SK-N-DZ (cell line): ENCODE measurements around the gene QSOX1.

Experiments used
- DNase-seq: peaks from one replicate; pipeline ENCODE4 v3.0.0-alpha.2; 2015; ENCODE audit warnings: low spot score

The QSOX1 gene

GRCh38 chr1:180150982-180151381 lies 3.7 kb upstream of the QSOX1 start:
- DNase-seq: no peak

GRCh38 chr1:180151508-180151907 lies 3.2 kb upstream of the QSOX1 start:
- no peak for DNase-seq

GRCh38 chr1:180152588-180152987 lies 2.1 kb upstream of the QSOX1 start:
- DNase-seq: no peak

- no peak for DNase-seq
Measured at GRCh38 chr1:180153032-180153431, 1.6 kb upstream of the QSOX1 start.

GRCh38 chr1:180154003-180154324 lies 705 bp upstream of the QSOX1 start:
- peak; percentile 13 for DNase-seq

- peak; percentile 18 for DNase-seq
Measured at GRCh38 chr1:180155182-180155682, 563 bp downstream of the QSOX1 start.

- no peak for DNase-seq
Measured at GRCh38 chr1:180156201-180156600, 1.5 kb downstream of the QSOX1 start.

GRCh38 chr1:180156631-180157091 lies 2.0 kb downstream of the QSOX1 start:
- no peak for DNase-seq

- DNase-seq: no peak
Measured at GRCh38 chr1:180157108-180157507, 2.4 kb downstream of the QSOX1 start.

GRCh38 chr1:180157576-180158057 lies 2.9 kb downstream of the QSOX1 start:
- DNase-seq: no peak

GRCh38 chr1:180158149-180159147 lies 3.8 kb downstream of the QSOX1 start:
- DNase-seq: no peak

- DNase-seq: no peak
Measured at GRCh38 chr1:180160357-180160756, 5.7 kb downstream of the QSOX1 start.

- DNase-seq: no peak
Measured at GRCh38 chr1:180163041-180163440, 8.4 kb downstream of the QSOX1 start.

- DNase-seq: no peak
Measured at GRCh38 chr1:180165096-180165495, 10.4 kb downstream of the QSOX1 start.

- DNase-seq: no peak
Measured at GRCh38 chr1:180165509-180166435, 11.1 kb downstream of the QSOX1 start.

- DNase-seq: no peak
Measured at GRCh38 chr1:180166436-180166800, 11.7 kb downstream of the QSOX1 start.

- no peak for DNase-seq
Measured at GRCh38 chr1:180167021-180167701, 12.5 kb downstream of the QSOX1 start.

GRCh38 chr1:180167721-180168467 lies 13.2 kb downstream of the QSOX1 start:
- no peak for DNase-seq

- peak; percentile 37 for DNase-seq
Measured at GRCh38 chr1:180168786-180169639, 14.3 kb downstream of the QSOX1 start.
